Kidney epithelial cell (primary cell): Measurements from ENCODE around the gene EPHX1. TPM values are rescaled to one million over a fixed set of nuclear protein-coding genes. Genes with fewer than 3 reads are reported as not detected.
"Not testable (repeated sequence)": the region's sequence is repeated elsewhere in the genome, so short reads cannot be mapped to it uniquely, and the experiment has no call there.

Experiments
- DNase-seq: peaks from one replicate; pipeline ENCODE4 v3.0.0-alpha.2; 2010; ENCODE audit warnings: low read depth
- H3K27me3 ChIP-seq: 2 replicates; pipeline ENCODE4 v1.6.0; 2011; ENCODE audit warnings: low read length; ENCODE audit not compliant: control insufficient read depth, insufficient read depth
- H3K36me3 ChIP-seq: 2 replicates; pipeline ENCODE4 v1.5.1; 2011; ENCODE audit warnings: low read length; ENCODE audit not compliant: control insufficient read depth, insufficient read depth
- H3K4me3 ChIP-seq: 2 replicates; pipeline ENCODE4 v1.5.1; 2011; ENCODE audit warnings: low read depth, mild to moderate bottlenecking, control low read depth, low read length
- total RNA-seq: library from RNA; depleted of rRNA; stranded (reverse); fragments of >200 nt; gene quantifications from 2 replicates; pipeline ENCODE4 v1.2.3, GENCODE V29; 2015
- TF ChIP-seq, protein P1 (sequence below): IDR thresholded peaks from 2 replicates; pipeline ENCODE4 v1.5.1; 2011; ENCODE audit warnings: mild to moderate bottlenecking, moderate library complexity, low read length, control low read depth, inconsistent platforms; ENCODE audit not compliant: insufficient read depth, poor library complexity, severe bottlenecking

Gene EPHX1
- total RNA-seq, 1 donor from 2014 or later: 23.6 TPM

DNA sequence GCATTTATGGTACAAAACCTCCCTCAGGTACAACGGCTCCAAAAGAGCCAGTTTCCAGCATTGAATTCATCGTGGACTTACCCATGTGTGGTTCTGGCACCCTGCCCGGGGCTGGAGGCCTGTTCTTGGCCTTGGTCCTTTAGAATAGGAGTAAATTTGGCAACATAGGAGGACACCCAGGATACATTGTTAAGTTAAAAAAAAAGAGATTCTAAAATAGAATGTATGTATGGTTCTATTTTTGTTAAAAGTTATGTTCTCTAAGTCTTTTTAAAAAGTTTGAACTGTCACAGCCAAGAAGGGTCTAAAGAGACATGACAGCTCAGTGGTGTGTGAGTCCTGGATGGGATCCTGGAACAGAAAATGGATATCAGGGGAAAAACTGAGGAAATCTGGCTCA, 25.9 kb downstream of the EPHX1 start:
- TF ChIP-seq, protein P1, sequence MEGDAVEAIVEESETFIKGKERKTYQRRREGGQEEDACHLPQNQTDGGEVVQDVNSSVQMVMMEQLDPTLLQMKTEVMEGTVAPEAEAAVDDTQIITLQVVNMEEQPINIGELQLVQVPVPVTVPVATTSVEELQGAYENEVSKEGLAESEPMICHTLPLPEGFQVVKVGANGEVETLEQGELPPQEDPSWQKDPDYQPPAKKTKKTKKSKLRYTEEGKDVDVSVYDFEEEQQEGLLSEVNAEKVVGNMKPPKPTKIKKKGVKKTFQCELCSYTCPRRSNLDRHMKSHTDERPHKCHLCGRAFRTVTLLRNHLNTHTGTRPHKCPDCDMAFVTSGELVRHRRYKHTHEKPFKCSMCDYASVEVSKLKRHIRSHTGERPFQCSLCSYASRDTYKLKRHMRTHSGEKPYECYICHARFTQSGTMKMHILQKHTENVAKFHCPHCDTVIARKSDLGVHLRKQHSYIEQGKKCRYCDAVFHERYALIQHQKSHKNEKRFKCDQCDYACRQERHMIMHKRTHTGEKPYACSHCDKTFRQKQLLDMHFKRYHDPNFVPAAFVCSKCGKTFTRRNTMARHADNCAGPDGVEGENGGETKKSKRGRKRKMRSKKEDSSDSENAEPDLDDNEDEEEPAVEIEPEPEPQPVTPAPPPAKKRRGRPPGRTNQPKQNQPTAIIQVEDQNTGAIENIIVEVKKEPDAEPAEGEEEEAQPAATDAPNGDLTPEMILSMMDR: no peak
- Histone ChIP-seq H3K4me3 (no peak overlapping the region), H3K36me3 (no peaks in the 10 kb centered on the region), H3K27me3 (no peaks in the 10 kb centered on the region)
- no peak for DNase-seq

DNA sequence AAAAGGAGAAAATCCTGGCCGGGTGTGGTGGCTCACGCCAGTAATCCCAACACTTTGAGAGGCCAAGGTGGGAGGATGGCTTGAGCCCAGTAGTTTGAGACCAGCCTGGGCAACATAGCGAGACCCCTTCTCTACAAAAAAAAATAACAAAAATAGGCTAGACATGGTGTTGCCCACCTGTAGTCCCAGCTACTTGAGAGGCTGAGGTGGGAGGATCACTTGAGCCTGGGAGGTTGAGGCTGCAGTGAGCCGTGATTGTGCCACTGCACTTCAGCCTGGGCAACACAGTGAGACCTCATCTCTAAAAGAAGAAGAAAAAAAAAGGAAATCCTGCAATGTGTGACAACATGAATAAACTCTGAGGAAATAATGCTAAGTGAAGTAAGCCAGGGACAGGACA, 26.4 kb downstream of the EPHX1 start:
- not testable (repeated sequence) for H3K4me3 ChIP-seq, DNase-seq, H3K36me3 ChIP-seq, H3K27me3 ChIP-seq

DNA sequence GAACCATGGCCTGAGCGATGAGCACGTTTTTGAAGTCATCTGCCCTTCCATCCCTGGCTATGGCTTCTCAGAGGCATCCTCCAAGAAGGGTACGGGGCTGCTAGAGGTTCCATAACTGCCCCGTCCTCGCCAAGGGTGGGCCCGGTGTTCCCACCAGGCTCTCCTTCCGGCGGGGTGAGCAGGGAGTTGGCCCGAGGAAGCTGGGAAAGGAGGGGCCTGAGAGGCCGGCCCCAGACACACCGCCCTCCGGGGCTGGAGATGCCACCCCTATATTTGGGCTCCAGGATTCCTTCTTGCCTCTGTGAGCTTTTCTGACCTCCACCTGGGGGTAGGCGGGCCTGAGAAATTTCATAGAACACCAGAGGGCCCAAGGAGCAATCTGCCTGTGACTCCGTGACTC, 28.9 kb downstream of the EPHX1 start:
- no peak overlapping the region for H3K4me3 ChIP-seq
- no peaks in the 10 kb centered on the region for H3K27me3 ChIP-seq
- DNase-seq: no peak
- H3K36me3 ChIP-seq: no peaks in the 10 kb centered on the region
- TF ChIP-seq, protein P1: no peak

DNA sequence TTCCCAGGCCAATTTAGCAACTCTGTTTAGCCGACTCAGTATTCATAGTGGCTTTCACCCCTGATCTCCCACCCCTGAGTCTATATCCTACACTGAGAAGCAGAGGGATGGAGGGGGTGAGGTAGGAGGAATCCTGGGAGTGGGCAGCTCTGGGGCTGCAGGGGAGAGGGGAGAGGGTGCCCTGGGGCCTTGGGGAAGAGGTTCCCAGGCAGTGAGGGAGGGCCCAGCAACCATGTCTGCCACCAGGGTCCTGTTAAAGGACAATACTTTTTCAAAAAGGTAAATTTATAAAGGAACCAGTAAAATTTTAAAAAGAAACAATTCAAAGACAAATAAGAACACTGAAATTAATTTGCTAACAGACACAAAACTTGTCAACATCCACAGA, 30.3 kb downstream of the EPHX1 start:
- DNase-seq: no peak
- Histone ChIP-seq H3K4me3 (no peak overlapping the region), H3K27me3 (no peaks in the 10 kb centered on the region), H3K36me3 (no peaks in the 10 kb centered on the region)
- TF ChIP-seq, protein P1: no peak

DNA sequence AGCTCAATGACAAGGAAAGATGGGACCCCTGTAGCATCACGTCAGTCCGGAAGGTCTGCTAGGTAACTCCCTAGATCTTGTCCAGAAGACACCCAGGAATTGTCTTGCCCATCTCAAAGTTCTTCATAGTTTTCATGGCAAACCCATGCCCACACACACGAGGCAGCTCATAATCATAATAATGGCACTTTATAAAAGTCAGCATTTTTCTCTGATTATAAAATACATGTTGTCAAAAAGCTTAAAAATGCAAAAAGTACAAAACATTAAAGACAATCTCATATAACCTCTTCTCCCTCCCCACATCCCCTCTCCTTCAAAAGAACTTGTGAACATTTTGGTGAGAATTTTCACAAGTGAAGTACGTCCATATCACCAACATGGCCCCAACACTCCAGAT, 30.8 kb downstream of the EPHX1 start:
- no peak for DNase-seq
- H3K36me3 ChIP-seq: no peaks in the 10 kb centered on the region
- H3K4me3 ChIP-seq: no peak overlapping the region
- TF ChIP-seq, protein P1: no peak
- H3K27me3 ChIP-seq: no peaks in the 10 kb centered on the region

DNA sequence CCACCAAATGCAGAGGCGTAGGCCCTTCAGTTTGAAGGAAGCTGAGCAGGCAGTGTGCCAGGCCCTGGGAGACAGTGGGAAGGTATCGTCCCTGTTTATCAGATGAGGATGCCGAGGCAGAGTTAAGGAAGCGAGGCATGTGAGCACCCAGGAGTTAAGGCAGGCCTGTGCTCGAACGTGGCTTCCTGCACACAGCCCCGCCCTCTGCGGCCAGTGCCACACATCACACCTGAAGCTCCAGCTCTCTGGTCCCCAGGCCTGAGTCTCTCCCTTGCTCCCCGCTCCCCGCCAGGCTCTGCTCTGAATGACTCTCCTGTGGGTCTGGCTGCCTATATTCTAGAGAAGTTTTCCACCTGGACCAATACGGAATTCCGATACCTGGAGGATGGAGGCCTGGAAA, 32.1 kb downstream of the EPHX1 start:
- peaks cover 7% of the 10 kb centered on the region for H3K36me3 ChIP-seq
- DNase-seq: no peak
- TF ChIP-seq, protein P1: no peak
- H3K4me3 ChIP-seq: no peak overlapping the region
- H3K27me3 ChIP-seq: no peaks in the 10 kb centered on the region
